Lower leg skin (tissue), 4 donors: ENCODE data around the gene AHCY. TPM values are rescaled to one million over a fixed set of nuclear protein-coding genes. Genes with fewer than 3 reads are reported as not detected.

Source experiments
- DNase-seq, 2 donors: peaks; one replicate each; pipeline ENCODE4 v3.0.0-alpha.2; 2019; ENCODE audit warnings: low spot score in 2 of 2
- H3K4me3 ChIP-seq: fragments of 200-600 bp; sonication (generic); 2 replicates; pipeline ENCODE4 v1.5.1; 2017; ENCODE audit warnings: mild to moderate bottlenecking, low read depth; ENCODE audit not compliant: poor library complexity, severe bottlenecking
- POLR2A ChIP-seq, 2 donors: fragments of 450-650 bp; IDR thresholded peaks; one replicate each; pipeline ENCODE4 v1.6.1; 2016 to 2017; ENCODE audit warnings: antibody characterized with exemption in 2 of 2, mild to moderate bottlenecking in 1 of 2, moderate library complexity in 1 of 2
- WGBS, 2 donors: methylation state at CpG; one replicate each; pipeline ENCODE4 v1.1.5; 2018; 5-methylcytosine and 5-hydroxymethylcytosine counted together
- intact Hi-C: fragments of 100-400 bp; cut with DNase I; formaldehyde crosslinking; loops from one replicate; pipeline ENCODE4 v1.15.0; 2023; ENCODE audit warnings: low total_unique reads
- total RNA-seq, 4 donors: library from RNA; depleted of rRNA; stranded (reverse); fragments of >200 nt; gene quantifications; one replicate each; pipeline ENCODE4 v1.1.0, GENCODE V29; 2016
- TF ChIP-seq, protein P1 (sequence below), 3 donors: fragments of 450-650 bp; IDR thresholded peaks; one replicate each; pipeline ENCODE4 v1.5.1; 2016; ENCODE audit warnings: antibody characterized with exemption in 3 of 3, mild to moderate bottlenecking in 3 of 3, moderate library complexity in 2 of 3

AHCY gene
- total RNA-seq, 4 donors from 2014 or later, result 42.2 to 83.3 (median 56.0) TPM

DNA sequence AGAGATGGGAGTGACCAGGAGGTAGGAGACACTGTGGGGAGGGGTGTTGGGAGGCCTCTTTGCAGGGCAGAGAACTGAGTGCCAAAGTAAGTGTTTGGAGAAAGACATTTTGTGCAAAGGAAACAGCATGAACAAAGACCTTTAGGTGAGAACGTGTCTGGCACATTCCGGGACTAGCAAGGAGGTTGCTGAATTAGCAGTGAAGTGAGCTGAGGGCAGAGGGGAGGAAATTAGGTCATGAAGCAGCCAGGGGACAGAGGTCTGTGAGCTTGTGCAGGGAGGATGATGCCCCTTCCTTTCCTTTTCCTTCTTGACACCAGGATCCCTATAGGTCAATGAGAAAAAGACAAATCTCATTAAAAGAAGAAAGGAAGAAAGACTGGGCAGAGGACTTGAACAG, 21.4 kb upstream of the AHCY start:
- no peak for TF ChIP-seq POLR2A (IDR thresholded peaks at IDR 0.05)
- TF ChIP-seq, protein P1, sequence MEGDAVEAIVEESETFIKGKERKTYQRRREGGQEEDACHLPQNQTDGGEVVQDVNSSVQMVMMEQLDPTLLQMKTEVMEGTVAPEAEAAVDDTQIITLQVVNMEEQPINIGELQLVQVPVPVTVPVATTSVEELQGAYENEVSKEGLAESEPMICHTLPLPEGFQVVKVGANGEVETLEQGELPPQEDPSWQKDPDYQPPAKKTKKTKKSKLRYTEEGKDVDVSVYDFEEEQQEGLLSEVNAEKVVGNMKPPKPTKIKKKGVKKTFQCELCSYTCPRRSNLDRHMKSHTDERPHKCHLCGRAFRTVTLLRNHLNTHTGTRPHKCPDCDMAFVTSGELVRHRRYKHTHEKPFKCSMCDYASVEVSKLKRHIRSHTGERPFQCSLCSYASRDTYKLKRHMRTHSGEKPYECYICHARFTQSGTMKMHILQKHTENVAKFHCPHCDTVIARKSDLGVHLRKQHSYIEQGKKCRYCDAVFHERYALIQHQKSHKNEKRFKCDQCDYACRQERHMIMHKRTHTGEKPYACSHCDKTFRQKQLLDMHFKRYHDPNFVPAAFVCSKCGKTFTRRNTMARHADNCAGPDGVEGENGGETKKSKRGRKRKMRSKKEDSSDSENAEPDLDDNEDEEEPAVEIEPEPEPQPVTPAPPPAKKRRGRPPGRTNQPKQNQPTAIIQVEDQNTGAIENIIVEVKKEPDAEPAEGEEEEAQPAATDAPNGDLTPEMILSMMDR (IDR thresholded peaks at IDR 0.05), result no peak
- intact Hi-C loops, result no loop called here
- H3K4me3 ChIP-seq, result no peak overlapping the region
- WGBS, 2 donors, result 37 to 39% methylated on average over 2 of the region's 2 CpGs
- DNase-seq, result no peak

- no peak for TF ChIP-seq POLR2A (IDR thresholded peaks at IDR 0.05)
- TF ChIP-seq, protein P1 (IDR thresholded peaks at IDR 0.05), result no peak
- no peak overlapping the region for H3K4me3 ChIP-seq
- WGBS, 2 donors, result 74% methylated on average over 9 of the region's 9 CpGs
- intact Hi-C loops, result no loop called here
- DNase-seq, result no peak
These were observed 19.3 kb upstream of the AHCY start for GRCh38 chr20:34322267-34323105.

- intact Hi-C loops, result no loop called here
- 73 to 77% methylated on average over 3 of the region's 3 CpGs for WGBS, 2 donors
These were observed 17.7 kb upstream of the AHCY start for GRCh38 chr20:34320861-34321260.

GRCh38 chr20:34318609-34319443, 15.7 kb upstream of the AHCY start:
- TF ChIP-seq POLR2A (IDR thresholded peaks at IDR 0.05), result no peak
- TF ChIP-seq, protein P1 (IDR thresholded peaks at IDR 0.05), result no peak
- intact Hi-C loops, result no loop called here
- H3K4me3 ChIP-seq, result no peak overlapping the region
- no peak for DNase-seq
- WGBS, 2 donors, result 52 to 65% methylated on average over 4 of the region's 4 CpGs

More at GRCh38 chr20:34320861-34321260, 17.7 kb upstream of the AHCY start:
- no peak overlapping the region for H3K4me3 ChIP-seq
- DNase-seq, result no peak
- TF ChIP-seq POLR2A (IDR thresholded peaks at IDR 0.05), result no peak
- TF ChIP-seq, protein P1 (IDR thresholded peaks at IDR 0.05), result no peak

GRCh38 chr20:34316196-34316814, 13.2 kb upstream of the AHCY start:
- intact Hi-C loops, result no loop called here
- DNase-seq, result no peak
- TF ChIP-seq, protein P1 (IDR thresholded peaks at IDR 0.05), result no peak
- TF ChIP-seq POLR2A (IDR thresholded peaks at IDR 0.05), result no peak
- no peak overlapping the region for H3K4me3 ChIP-seq
- 93 to 94% methylated on average over 6 of the region's 6 CpGs for WGBS, 2 donors
